WTC11 (cell line): ENCODE data around the gene THSD4.

ENCODE experiments used
- ESRRA ChIP-seq: sonication (generic); formaldehyde crosslinking; IDR thresholded peaks from 2 replicates; pipeline ENCODE4 v1.8.1; 2022; ENCODE audit warnings: mild to moderate bottlenecking, missing genetic modification reagents, borderline replicate concordance
- JUN ChIP-seq: sonication (generic); formaldehyde crosslinking; IDR thresholded peaks from 2 replicates; pipeline ENCODE4 v1.8.0; 2023; ENCODE audit warnings: mild to moderate bottlenecking, missing genetic modification reagents
- NFE2L1 ChIP-seq: sonication (generic); formaldehyde crosslinking; IDR thresholded peaks from 2 replicates; pipeline ENCODE4 v1.8.1; 2023; ENCODE audit warnings: missing genetic modification reagents
- PRRX2 ChIP-seq: fragments of 250-450 bp; sonication (Bioruptor Pico); IDR thresholded peaks from 2 replicates; pipeline ENCODE4 v1.8.0; 2021; ENCODE audit warnings: mild to moderate bottlenecking
- SP1 ChIP-seq: sonication (generic); formaldehyde crosslinking; conservative IDR thresholded peaks from 2 replicates; pipeline ENCODE4 v1.8.1; 2022; ENCODE audit warnings: missing genetic modification reagents
- TF ChIP-seq, protein P1 (sequence below): sonication (generic); formaldehyde crosslinking; IDR thresholded peaks from 2 replicates; pipeline ENCODE4 v1.8.1; 2023; ENCODE audit warnings: mild to moderate bottlenecking, missing genetic modification reagents, moderate library complexity
- TF ChIP-seq, protein P2 (sequence below): sonication (generic); formaldehyde crosslinking; IDR thresholded peaks from 2 replicates; pipeline ENCODE4 v1.8.0; 2022; ENCODE audit warnings: mild to moderate bottlenecking, missing genetic modification reagents
- TF ChIP-seq, protein P3 (sequence below): fragments of 200-600 bp; IDR thresholded peaks from 2 replicates; pipeline ENCODE4 v1.8.0; 2022; ENCODE audit warnings: antibody characterized with exemption
- TF ChIP-seq, protein P4 (sequence below): sonication (generic); formaldehyde crosslinking; IDR thresholded peaks from 2 replicates; pipeline ENCODE4 v1.8.1; 2022; ENCODE audit warnings: low read depth, missing genetic modification reagents, borderline replicate concordance

DNA sequence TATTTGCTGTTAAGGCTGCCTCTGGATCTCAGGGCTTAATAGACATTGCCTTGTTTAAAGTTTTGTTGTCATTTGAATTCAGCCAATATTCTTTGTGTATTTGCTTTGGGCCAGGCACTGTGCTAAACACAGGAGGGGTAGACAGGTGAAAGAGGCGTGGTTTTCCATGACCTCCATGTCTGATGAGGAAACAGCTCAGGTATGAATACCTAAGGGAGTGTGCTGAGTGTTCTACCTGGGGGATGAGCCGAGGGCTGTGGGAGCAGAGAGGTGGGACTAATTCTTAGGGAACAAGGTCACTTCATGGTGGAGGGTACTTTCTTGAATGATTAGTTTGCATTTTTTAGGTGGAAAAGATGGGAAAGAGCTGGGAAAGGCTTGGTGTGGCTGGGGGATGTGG is 108.2 kb downstream of the THSD4 start:
- TF ChIP-seq NFE2L1 (CRISPR knock-in tag) (no peak), ESRRA (CRISPR knock-in tag) (no peak), JUN (CRISPR knock-in tag) (no peak), SP1 (no peak), PRRX2 (no peak)
- TF ChIP-seq, protein P1, sequence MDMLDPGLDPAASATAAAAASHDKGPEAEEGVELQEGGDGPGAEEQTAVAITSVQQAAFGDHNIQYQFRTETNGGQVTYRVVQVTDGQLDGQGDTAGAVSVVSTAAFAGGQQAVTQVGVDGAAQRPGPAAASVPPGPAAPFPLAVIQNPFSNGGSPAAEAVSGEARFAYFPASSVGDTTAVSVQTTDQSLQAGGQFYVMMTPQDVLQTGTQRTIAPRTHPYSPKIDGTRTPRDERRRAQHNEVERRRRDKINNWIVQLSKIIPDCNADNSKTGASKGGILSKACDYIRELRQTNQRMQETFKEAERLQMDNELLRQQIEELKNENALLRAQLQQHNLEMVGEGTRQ: no peak
- TF ChIP-seq, protein P2, sequence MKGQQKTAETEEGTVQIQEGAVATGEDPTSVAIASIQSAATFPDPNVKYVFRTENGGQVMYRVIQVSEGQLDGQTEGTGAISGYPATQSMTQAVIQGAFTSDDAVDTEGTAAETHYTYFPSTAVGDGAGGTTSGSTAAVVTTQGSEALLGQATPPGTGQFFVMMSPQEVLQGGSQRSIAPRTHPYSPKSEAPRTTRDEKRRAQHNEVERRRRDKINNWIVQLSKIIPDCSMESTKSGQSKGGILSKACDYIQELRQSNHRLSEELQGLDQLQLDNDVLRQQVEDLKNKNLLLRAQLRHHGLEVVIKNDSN (CRISPR knock-in tag): no peak
- TF ChIP-seq, protein P3, sequence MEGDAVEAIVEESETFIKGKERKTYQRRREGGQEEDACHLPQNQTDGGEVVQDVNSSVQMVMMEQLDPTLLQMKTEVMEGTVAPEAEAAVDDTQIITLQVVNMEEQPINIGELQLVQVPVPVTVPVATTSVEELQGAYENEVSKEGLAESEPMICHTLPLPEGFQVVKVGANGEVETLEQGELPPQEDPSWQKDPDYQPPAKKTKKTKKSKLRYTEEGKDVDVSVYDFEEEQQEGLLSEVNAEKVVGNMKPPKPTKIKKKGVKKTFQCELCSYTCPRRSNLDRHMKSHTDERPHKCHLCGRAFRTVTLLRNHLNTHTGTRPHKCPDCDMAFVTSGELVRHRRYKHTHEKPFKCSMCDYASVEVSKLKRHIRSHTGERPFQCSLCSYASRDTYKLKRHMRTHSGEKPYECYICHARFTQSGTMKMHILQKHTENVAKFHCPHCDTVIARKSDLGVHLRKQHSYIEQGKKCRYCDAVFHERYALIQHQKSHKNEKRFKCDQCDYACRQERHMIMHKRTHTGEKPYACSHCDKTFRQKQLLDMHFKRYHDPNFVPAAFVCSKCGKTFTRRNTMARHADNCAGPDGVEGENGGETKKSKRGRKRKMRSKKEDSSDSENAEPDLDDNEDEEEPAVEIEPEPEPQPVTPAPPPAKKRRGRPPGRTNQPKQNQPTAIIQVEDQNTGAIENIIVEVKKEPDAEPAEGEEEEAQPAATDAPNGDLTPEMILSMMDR: no peak
- TF ChIP-seq, protein P4, sequence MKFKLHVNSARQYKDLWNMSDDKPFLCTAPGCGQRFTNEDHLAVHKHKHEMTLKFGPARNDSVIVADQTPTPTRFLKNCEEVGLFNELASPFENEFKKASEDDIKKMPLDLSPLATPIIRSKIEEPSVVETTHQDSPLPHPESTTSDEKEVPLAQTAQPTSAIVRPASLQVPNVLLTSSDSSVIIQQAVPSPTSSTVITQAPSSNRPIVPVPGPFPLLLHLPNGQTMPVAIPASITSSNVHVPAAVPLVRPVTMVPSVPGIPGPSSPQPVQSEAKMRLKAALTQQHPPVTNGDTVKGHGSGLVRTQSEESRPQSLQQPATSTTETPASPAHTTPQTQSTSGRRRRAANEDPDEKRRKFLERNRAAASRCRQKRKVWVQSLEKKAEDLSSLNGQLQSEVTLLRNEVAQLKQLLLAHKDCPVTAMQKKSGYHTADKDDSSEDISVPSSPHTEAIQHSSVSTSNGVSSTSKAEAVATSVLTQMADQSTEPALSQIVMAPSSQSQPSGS: no peak
